GM12892 (cell line): Measurements from ENCODE around the gene RPL13A.

Experiments used
- POLR2A ChIP-seq: IDR thresholded peaks from 2 replicates; pipeline ENCODE4 v1.6.1; 2011; ENCODE audit warnings: low read depth, low read length, control low read depth
- POLR2AphosphoS5 ChIP-seq: IDR thresholded peaks from 2 replicates; pipeline ENCODE4 v1.6.1; 2011; ENCODE audit warnings: low read depth, low read length, control low read depth
- TAF1 ChIP-seq: IDR thresholded peaks from 2 replicates; pipeline ENCODE4 v1.6.1; 2011; ENCODE audit warnings: low read depth, mild to moderate bottlenecking, control low read depth, low read length, borderline replicate concordance

GRCh38 chr19:49536921-49537462 is 49.6 kb downstream of the RPL13A start:
- TF ChIP-seq POLR2AphosphoS5 = no peak
- no peak for TF ChIP-seq POLR2A
- TF ChIP-seq TAF1 = no peak
